SK-N-SH treated with all-trans-retinoic acid at 6 μM for 48 hours (cell line): ENCODE measurements around the gene KDF1.

Experiments
- ATAC-seq: fragments of 200-7000 bp; cut with Tn5 transposase; 3 replicates; pipeline ENCODE4 v1.9.1; 2020; ENCODE audit warnings: mild to moderate bottlenecking, moderate library complexity
- ARNTL ChIP-seq: fragments of 450-650 bp; formaldehyde crosslinking; IDR thresholded peaks from 2 replicates; pipeline ENCODE4 v1.5.0; 2020; ENCODE audit warnings: low read depth, mild to moderate bottlenecking, moderate library complexity, borderline replicate concordance
- CREB5 ChIP-seq: fragments of 250-450 bp; sonication (Bioruptor Pico); IDR thresholded peaks from 2 replicates; pipeline ENCODE4 v1.5.1; 2020; ENCODE audit warnings: low read depth, mild to moderate bottlenecking, moderate library complexity
- CSDC2 ChIP-seq: fragments of 250-450 bp; sonication (Bioruptor Pico); IDR thresholded peaks from 2 replicates; pipeline ENCODE4 v1.5.0; 2020; ENCODE audit warnings: mild to moderate bottlenecking, moderate library complexity
- CSRNP3 ChIP-seq: fragments of 250-450 bp; sonication (Bioruptor Pico); IDR thresholded peaks from 2 replicates; pipeline ENCODE4 v1.5.1; 2021; ENCODE audit warnings: mild to moderate bottlenecking, moderate library complexity
- ESRRG ChIP-seq: fragments of 250-450 bp; sonication (Bioruptor Pico); IDR thresholded peaks from 2 replicates; pipeline ENCODE4 v1.6.1; 2021; ENCODE audit warnings: mild to moderate bottlenecking
- ISL1 ChIP-seq: fragments of 250-450 bp; sonication (Bioruptor Pico); IDR thresholded peaks from 2 replicates; pipeline ENCODE4 v2.1.2; 2022; ENCODE audit warnings: mild to moderate bottlenecking, moderate library complexity
- OSR1 ChIP-seq: fragments of 250-450 bp; sonication (Bioruptor Pico); IDR thresholded peaks from 2 replicates; pipeline ENCODE4 v1.8.0; 2022; ENCODE audit warnings: moderate library complexity, mild to moderate bottlenecking, inconsistent platforms
- POU6F1 ChIP-seq: fragments of 250-450 bp; sonication (Bioruptor Pico); IDR thresholded peaks from 2 replicates; pipeline ENCODE4 v1.8.0; 2021; ENCODE audit warnings: low read depth, mild to moderate bottlenecking, moderate library complexity, borderline replicate concordance
- PPARA ChIP-seq: fragments of 250-450 bp; sonication (Bioruptor Pico); IDR thresholded peaks from 2 replicates; pipeline ENCODE4 v1.5.0; 2020; ENCODE audit warnings: mild to moderate bottlenecking, borderline replicate concordance
- RARB ChIP-seq: fragments of 250-450 bp; sonication (Bioruptor Pico); IDR thresholded peaks from 2 replicates; pipeline ENCODE4 v1.8.0; 2021; ENCODE audit warnings: mild to moderate bottlenecking, moderate library complexity
- SNAI2 ChIP-seq: fragments of 250-450 bp; sonication (Bioruptor Pico); IDR thresholded peaks from 2 replicates; pipeline ENCODE4 v1.5.0; 2020; ENCODE audit warnings: mild to moderate bottlenecking, moderate library complexity
- TCF4 ChIP-seq: fragments of 250-450 bp; sonication (Bioruptor Pico); IDR thresholded peaks from 2 replicates; pipeline ENCODE4 v1.8.0; 2021; ENCODE audit warnings: mild to moderate bottlenecking, moderate library complexity, borderline replicate concordance
- TOX ChIP-seq: fragments of 250-450 bp; sonication (Bioruptor Pico); IDR thresholded peaks from 2 replicates; pipeline ENCODE4 v1.8.0; 2021; ENCODE audit warnings: mild to moderate bottlenecking, moderate library complexity, borderline replicate concordance
- TSHZ2 ChIP-seq: fragments of 250-450 bp; sonication (Bioruptor Pico); IDR thresholded peaks from 2 replicates; pipeline ENCODE4 v1.5.0; 2020; ENCODE audit warnings: mild to moderate bottlenecking, moderate library complexity
- ZFP3 ChIP-seq: fragments of 250-450 bp; sonication (Bioruptor Pico); IDR thresholded peaks from 2 replicates; pipeline ENCODE4 v1.5.0; 2020; ENCODE audit warnings: mild to moderate bottlenecking, moderate library complexity
- ZFP30 ChIP-seq: fragments of 450-650 bp; formaldehyde crosslinking; IDR thresholded peaks from 2 replicates; pipeline ENCODE4 v1.5.0; 2022; ENCODE audit warnings: mild to moderate bottlenecking, moderate library complexity
- ZNF565 ChIP-seq: fragments of 450-650 bp; formaldehyde crosslinking; conservative IDR thresholded peaks from 2 replicates; pipeline ENCODE4 v1.5.0; 2020; ENCODE audit warnings: low read depth, mild to moderate bottlenecking, moderate library complexity
- ZNF70 ChIP-seq: fragments of 450-650 bp; formaldehyde crosslinking; IDR thresholded peaks from 2 replicates; pipeline ENCODE4 v1.5.0; 2020; ENCODE audit warnings: mild to moderate bottlenecking, moderate library complexity
- ZNF8 ChIP-seq: fragments of 450-650 bp; formaldehyde crosslinking; IDR thresholded peaks from 2 replicates; pipeline ENCODE4 v1.5.0; 2020; ENCODE audit warnings: mild to moderate bottlenecking, moderate library complexity

KDF1 gene

DNA sequence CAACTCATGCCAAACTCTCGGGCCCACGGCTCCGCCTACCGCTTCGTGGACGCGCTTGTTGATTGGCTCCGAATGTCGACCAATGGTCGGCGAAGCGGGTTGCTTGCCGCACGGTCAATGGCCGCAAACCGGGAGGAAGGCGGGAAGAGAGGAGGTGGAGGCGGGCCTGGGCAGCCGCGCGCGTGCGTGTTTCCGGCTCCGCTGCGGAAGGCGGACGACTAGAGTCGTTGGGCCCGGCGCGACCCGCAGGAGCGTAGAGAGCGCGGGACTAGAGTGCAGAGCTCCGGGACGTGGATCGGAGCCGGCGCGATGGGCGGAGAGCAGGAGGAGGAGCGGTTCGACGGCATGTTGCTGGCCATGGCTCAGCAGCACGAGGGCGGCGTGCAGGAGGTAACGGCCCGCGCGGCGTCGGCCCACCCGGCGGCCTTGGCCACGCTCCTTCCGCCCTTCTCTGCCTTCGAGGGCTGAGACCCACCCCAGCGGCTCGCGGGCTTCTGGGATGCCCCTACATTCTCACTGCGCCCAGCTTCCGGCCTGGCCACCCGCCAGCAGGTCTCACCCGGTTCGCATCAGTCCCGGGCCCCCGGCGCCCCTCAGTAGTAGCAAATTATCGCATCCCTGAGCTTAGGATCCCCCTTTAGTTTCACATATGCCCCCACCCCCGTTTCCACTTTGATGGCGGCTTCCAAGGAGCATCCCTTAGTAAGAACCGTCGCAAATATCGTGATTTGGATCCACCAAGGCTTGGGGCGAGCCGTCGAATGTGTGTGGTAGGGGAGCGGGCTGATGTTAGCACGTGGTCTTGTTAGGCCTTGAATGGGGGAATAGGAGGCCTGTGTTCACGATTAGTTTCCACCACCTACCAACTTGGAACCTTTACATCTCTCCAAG lies 38.5 kb downstream of the KDF1 start, which contains the start of gene NUDC:
NUDC (plus strand) TSS at position 204 of the 891 bp plus-strand sequence; CDS start at position 310, 106 bp downstream.
- TF ChIP-seq OSR1 (CRISPR knock-in tag) (no peak), ZNF8 (CRISPR knock-in tag) (no peak), TCF4 (CRISPR knock-in tag) (no peak), ZNF565 (CRISPR knock-in tag) (no peak), PPARA (CRISPR knock-in tag) (no peak), SNAI2 (no peak), ZFP3 (no peak), TSHZ2 (CRISPR knock-in tag) (no peak), ZNF70 (CRISPR knock-in tag) (no peak), ARNTL (CRISPR knock-in tag) (no peak)

GRCh38 chr1:26921126-26921539 lies 39.1 kb downstream of the KDF1 start:
- ATAC-seq, result peak; percentile 54
- no peak for TF ChIP-seq TCF4 (CRISPR knock-in tag)
- no peak for TF ChIP-seq OSR1 (CRISPR knock-in tag)
- no peak for TF ChIP-seq ISL1 (CRISPR knock-in tag)
- no peak for TF ChIP-seq ESRRG (CRISPR knock-in tag)
- no peak for TF ChIP-seq ZNF565 (CRISPR knock-in tag)
- TF ChIP-seq, all 23 proteins: peak for 0

More for the DNA sequence above, 38.5 kb downstream of the KDF1 start, which contains the start of gene NUDC:
- ATAC-seq, result peak; percentile 98

- no peak for ATAC-seq
These were observed 44.9 kb downstream of the KDF1 start for GRCh38 chr1:26915204-26915842.

More at GRCh38 chr1:26915204-26915842, 44.9 kb downstream of the KDF1 start:
- TF ChIP-seq TOX (no peak), CREB5 (no peak), CSRNP3 (no peak), ZNF8 (CRISPR knock-in tag) (no peak), POU6F1 (CRISPR knock-in tag) (no peak), TCF4 (CRISPR knock-in tag) (no peak), OSR1 (CRISPR knock-in tag) (no peak), ZFP3 (no peak), SNAI2 (no peak), CSDC2 (no peak), RARB (CRISPR knock-in tag) (no peak), ZFP30 (CRISPR knock-in tag) (no peak)
